Measurements from ENCODE around the gene P2RY14. TPM values are rescaled to one million over a fixed set of nuclear protein-coding genes. Genes with fewer than 3 reads are reported as not detected.
A peak's percentile ranks its signal among the peaks of the same experiment; 100 is the strongest.

Gene P2RY14
- total and polyA plus RNA-seq, 7 experiments from 2014 or later, result 0.11 to 5.7 (median 0.27) TPM; not detected in 2

- DNase-seq (no peak), ATAC-seq (no peak)
- no peak overlapping the region for H3K27ac ChIP-seq (ENCODE audit: low read depth, low read length)
- no peaks in the 10 kb centered on the region for H3K27me3 ChIP-seq (ENCODE audit: control insufficient read depth in 2 of 2, insufficient read depth in 2 of 2, low read length in 2 of 2)
- ChIA-PET POLR2A (no interaction called here), CTCF (no interaction called here)
- Mint-ChIP-seq H3K27ac (no peak overlapping the region), H3K4me1 (peaks cover 0 to 2% (median 0%) of the 10 kb centered on the region in 7 donors), H3K27me3 (peaks cover 0 to 31% (median 11%) of the 10 kb centered on the region in 5 donors), H3K9me3 (no peaks in the 10 kb centered on the region), H3K36me3 (no peaks in the 10 kb centered on the region), H3K4me3 (no peak overlapping the region)
- no peaks in the 10 kb centered on the region for H3K9me3 ChIP-seq (ENCODE audit: control insufficient read depth in 2 of 3, low read length in 3 of 3)
- no peaks in the 10 kb centered on the region for H3K36me3 ChIP-seq (ENCODE audit: control insufficient read depth in 2 of 3, insufficient read depth in 3 of 3, low read length in 3 of 3)
- H3K4me1 ChIP-seq (ENCODE audit: control insufficient read depth in 2 of 2, insufficient read depth in 2 of 2, low read length in 2 of 2), result no peaks in the 10 kb centered on the region
- no peak overlapping the region for H3K4me3 ChIP-seq (ENCODE audit: low read length)
- intact Hi-C loops (cut with micrococcal nuclease), result no loop called here
Observed at GRCh38 chr3:151293127-151293526, 14.8 kb upstream of the P2RY14 start.

GRCh38 chr3:151290673-151291072, 12.3 kb upstream of the P2RY14 start:
- H3K9me3 ChIP-seq (ENCODE audit: control insufficient read depth in 2 of 3, low read length in 3 of 3), result no peaks in the 10 kb centered on the region
- peaks cover 0 to 20% (median 0%) of the 10 kb centered on the region in 5 donors for H3K27me3 Mint-ChIP-seq
- H3K4me1 Mint-ChIP-seq, result peaks cover 0 to 6% (median 0%) of the 10 kb centered on the region in 7 donors
- H3K9me3 Mint-ChIP-seq, result no peaks in the 10 kb centered on the region
- H3K36me3 ChIP-seq (ENCODE audit: control insufficient read depth in 2 of 3, insufficient read depth in 3 of 3, low read length in 3 of 3), result no peaks in the 10 kb centered on the region
- POLR2A ChIA-PET, result no interaction called here
- no peaks in the 10 kb centered on the region for H3K36me3 Mint-ChIP-seq
- no peak overlapping the region for H3K27ac ChIP-seq (ENCODE audit: low read depth, low read length)
- no peak for DNase-seq
- no peak overlapping the region for H3K27ac Mint-ChIP-seq
- H3K4me1 ChIP-seq (ENCODE audit: control insufficient read depth in 2 of 2, insufficient read depth in 2 of 2, low read length in 2 of 2), result no peaks in the 10 kb centered on the region
- no peak overlapping the region for H3K4me3 ChIP-seq (ENCODE audit: low read length)
- no peak overlapping the region for H3K4me3 Mint-ChIP-seq
- intact Hi-C loops (cut with micrococcal nuclease), result loop anchor here in 1 of 2 donors (2.0 kb wide), 1 partner anchor 548 kb away; no protein-coding TSS in a partner anchor
- no peaks in the 10 kb centered on the region for H3K27me3 ChIP-seq (ENCODE audit: control insufficient read depth in 2 of 2, insufficient read depth in 2 of 2, low read length in 2 of 2)
- CTCF ChIA-PET, result no interaction called here
- no peak for ATAC-seq

GRCh38 chr3:151289445-151289844, 11.1 kb upstream of the P2RY14 start:
- intact Hi-C loops (cut with micrococcal nuclease), result no loop called here
- H3K4me3 ChIP-seq (ENCODE audit: low read length), result no peak overlapping the region
- no peak for ATAC-seq
- no peaks in the 10 kb centered on the region for H3K27me3 ChIP-seq (ENCODE audit: control insufficient read depth in 2 of 2, insufficient read depth in 2 of 2, low read length in 2 of 2)
- Mint-ChIP-seq H3K4me3 (no peak overlapping the region), H3K36me3 (no peaks in the 10 kb centered on the region), H3K27me3 (peaks cover 0 to 13% (median 0%) of the 10 kb centered on the region in 5 donors), H3K27ac (no peak overlapping the region), H3K9me3 (no peaks in the 10 kb centered on the region), H3K4me1 (peaks cover 0 to 9% (median 0%) of the 10 kb centered on the region in 7 donors)
- H3K27ac ChIP-seq (ENCODE audit: low read depth, low read length), result no peak overlapping the region
- no peaks in the 10 kb centered on the region for H3K9me3 ChIP-seq (ENCODE audit: control insufficient read depth in 2 of 3, low read length in 3 of 3)
- H3K36me3 ChIP-seq (ENCODE audit: control insufficient read depth in 2 of 3, insufficient read depth in 3 of 3, low read length in 3 of 3), result no peaks in the 10 kb centered on the region
- CTCF ChIA-PET, result interaction anchor here (0.9 to 1.5 kb wide), 2 partner anchors 9 to 121 kb away, joined by 3 to 7 read pairs; no protein-coding TSS in a partner anchor
- no peak for DNase-seq
- POLR2A ChIA-PET, result no interaction called here
- H3K4me1 ChIP-seq (ENCODE audit: control insufficient read depth in 2 of 2, insufficient read depth in 2 of 2, low read length in 2 of 2), result no peaks in the 10 kb centered on the region

GRCh38 chr3:151285940-151286339, 7.6 kb upstream of the P2RY14 start:
- no peak for ATAC-seq
- Mint-ChIP-seq H3K4me3 (no peak overlapping the region), H3K27ac (no peak overlapping the region), H3K36me3 (no peaks in the 10 kb centered on the region), H3K27me3 (no peaks in the 10 kb centered on the region), H3K4me1 (peaks cover 0 to 37% (median 0%) of the 10 kb centered on the region in 7 donors), H3K9me3 (no peaks in the 10 kb centered on the region)
- CTCF ChIA-PET, result interaction anchor here (1.0 to 2.5 kb wide), 3 partner anchors 58 to 117 kb away, joined by 4 to 13 read pairs (median 6); no protein-coding TSS in a partner anchor
- H3K4me1 ChIP-seq (ENCODE audit: control insufficient read depth in 2 of 2, insufficient read depth in 2 of 2, low read length in 2 of 2), result no peaks in the 10 kb centered on the region
- H3K36me3 ChIP-seq (ENCODE audit: control insufficient read depth in 2 of 3, insufficient read depth in 3 of 3, low read length in 3 of 3), result no peaks in the 10 kb centered on the region
- no peak for DNase-seq
- intact Hi-C loops (cut with micrococcal nuclease), result no loop called here
- POLR2A ChIA-PET, result interaction anchor here (0.6 to 0.8 kb wide), 2 partner anchors 50 to 71 kb away, joined by 3 to 5 read pairs; no protein-coding TSS in a partner anchor
- no peaks in the 10 kb centered on the region for H3K9me3 ChIP-seq (ENCODE audit: control insufficient read depth in 2 of 3, low read length in 3 of 3)
- H3K27ac ChIP-seq (ENCODE audit: low read depth, low read length), result no peak overlapping the region
- H3K27me3 ChIP-seq (ENCODE audit: control insufficient read depth in 2 of 2, insufficient read depth in 2 of 2, low read length in 2 of 2), result no peaks in the 10 kb centered on the region
- H3K4me3 ChIP-seq (ENCODE audit: low read length), result no peak overlapping the region

GRCh38 chr3:151283907-151284461, 5.6 kb upstream of the P2RY14 start:
- peak overlapping the region in 4 of 9 donors; percentile 11 to 59 (median 51) for H3K27ac Mint-ChIP-seq
- ChIA-PET POLR2A (no interaction called here), CTCF (interaction anchor here (1.1 to 2.4 kb wide), 3 partner anchors 48 to 116 kb away, joined by 3 to 19 read pairs (median 15); no protein-coding TSS in a partner anchor)
- no peaks in the 10 kb centered on the region for H3K36me3 Mint-ChIP-seq
- H3K4me1 ChIP-seq (ENCODE audit: control insufficient read depth in 2 of 2, insufficient read depth in 2 of 2, low read length in 2 of 2), result no peaks in the 10 kb centered on the region
- ATAC-seq (no peak), DNase-seq (peak in 1 of 9 donors; percentile 48)
- H3K36me3 ChIP-seq (ENCODE audit: control insufficient read depth in 2 of 3, insufficient read depth in 3 of 3, low read length in 3 of 3), result no peaks in the 10 kb centered on the region
- H3K4me3 Mint-ChIP-seq, result peak overlapping the region in 1 of 10 donors; percentile 58
- no peaks in the 10 kb centered on the region for H3K9me3 Mint-ChIP-seq
- no peaks in the 10 kb centered on the region for H3K27me3 ChIP-seq (ENCODE audit: control insufficient read depth in 2 of 2, insufficient read depth in 2 of 2, low read length in 2 of 2)
- no peaks in the 10 kb centered on the region for H3K27me3 Mint-ChIP-seq
- H3K4me1 Mint-ChIP-seq, result peaks cover under 1 to 46% (median 7%) of the 10 kb centered on the region in 7 donors
- no peak overlapping the region for H3K27ac ChIP-seq (ENCODE audit: low read depth, low read length)
- intact Hi-C loops (cut with micrococcal nuclease), result loop anchor here (1.0 to 5.0 kb wide), 14 partner anchors 15 to 634 kb away; partner anchors contain the start of genes GPR171 (in 2 of the 2), P2RY13 (in 2 of the 2) and SIAH2 (in 1 of the 2)
- H3K9me3 ChIP-seq (ENCODE audit: control insufficient read depth in 2 of 3, low read length in 3 of 3), result no peaks in the 10 kb centered on the region
- no peak overlapping the region for H3K4me3 ChIP-seq (ENCODE audit: low read length)

GRCh38 chr3:151283387-151283786, 5.0 kb upstream of the P2RY14 start:
- Histone ChIP-seq H3K27ac (ENCODE audit: low read depth, low read length) (no peak overlapping the region), H3K4me3 (ENCODE audit: low read length) (no peak overlapping the region), H3K36me3 (ENCODE audit: control insufficient read depth in 2 of 3, insufficient read depth in 3 of 3, low read length in 3 of 3) (no peaks in the 10 kb centered on the region), H3K27me3 (ENCODE audit: control insufficient read depth in 2 of 2, insufficient read depth in 2 of 2, low read length in 2 of 2) (no peaks in the 10 kb centered on the region), H3K9me3 (ENCODE audit: control insufficient read depth in 2 of 3, low read length in 3 of 3) (no peaks in the 10 kb centered on the region), H3K4me1 (ENCODE audit: control insufficient read depth in 2 of 2, insufficient read depth in 2 of 2, low read length in 2 of 2) (peaks cover 4 to 5% of the 10 kb centered on the region in 2 donors)
- H3K4me3 Mint-ChIP-seq, result peak overlapping the region in 1 of 10 donors; percentile 41
- ChIA-PET CTCF (interaction anchor here (1.1 to 7.4 kb wide), 6 partner anchors 48 to 121 kb away, joined by 3 to 133 read pairs (median 17); no protein-coding TSS in a partner anchor), POLR2A (interaction anchor here (5.8 kb wide), 1 partner anchor 55 kb away, joined by 39 read pairs; no protein-coding TSS in a partner anchor)
- ATAC-seq (peak; percentile 31), DNase-seq (no peak)
- H3K27ac Mint-ChIP-seq, result peak overlapping the region in 2 of 9 donors; percentile 11 to 56
- intact Hi-C loops (cut with micrococcal nuclease), result loop anchor here (1.0 to 5.0 kb wide), 14 partner anchors 15 to 635 kb away; partner anchors contain the start of genes GPR171 (in 2 of the 2), P2RY13 (in 2 of the 2) and SIAH2 (in 1 of the 2)
- peaks cover 4 to 52% (median 13%) of the 10 kb centered on the region in 7 donors for H3K4me1 Mint-ChIP-seq
- no peaks in the 10 kb centered on the region for H3K36me3 Mint-ChIP-seq
- no peaks in the 10 kb centered on the region for H3K27me3 Mint-ChIP-seq
- H3K9me3 Mint-ChIP-seq, result no peaks in the 10 kb centered on the region

All from naive thymus-derived CD4-positive, alpha-beta T cell (primary cell).